DND-41 (cell line): ENCODE data around the gene RNF14.

Experiments used
- CTCF ChIP-seq: IDR thresholded peaks from 2 replicates; pipeline ENCODE4 v1.5.1; 2012; ENCODE audit warnings: borderline replicate concordance, low read length, moderate library complexity, mild to moderate bottlenecking; ENCODE audit not compliant: poor library complexity, severe bottlenecking; ENCODE audit errors: extremely low read depth
- EZH2 ChIP-seq: IDR thresholded peaks from 3 replicates; pipeline ENCODE4 v1.6.1; 2012; ENCODE audit warnings: borderline replicate concordance, low read depth, mild to moderate bottlenecking, moderate library complexity, low read length, inconsistent platforms; ENCODE audit not compliant: severe bottlenecking

- TF ChIP-seq CTCF (no peak), EZH2 (no peak)
Observed at GRCh38 chr5:141940695-141941271, 28.1 kb upstream of the RNF14 start.
